HG02798 (cell line): ENCODE results near the gene ARL9.

Experiments used
- ATAC-seq: cut with Tn5 transposase; IDR thresholded peaks from one replicate; pipeline ENCODE4 v1.9.1; 2021; ENCODE audit warnings: mild to moderate bottlenecking; ENCODE audit not compliant: unreplicated experiment, poor library complexity

Gene ARL9

DNA sequence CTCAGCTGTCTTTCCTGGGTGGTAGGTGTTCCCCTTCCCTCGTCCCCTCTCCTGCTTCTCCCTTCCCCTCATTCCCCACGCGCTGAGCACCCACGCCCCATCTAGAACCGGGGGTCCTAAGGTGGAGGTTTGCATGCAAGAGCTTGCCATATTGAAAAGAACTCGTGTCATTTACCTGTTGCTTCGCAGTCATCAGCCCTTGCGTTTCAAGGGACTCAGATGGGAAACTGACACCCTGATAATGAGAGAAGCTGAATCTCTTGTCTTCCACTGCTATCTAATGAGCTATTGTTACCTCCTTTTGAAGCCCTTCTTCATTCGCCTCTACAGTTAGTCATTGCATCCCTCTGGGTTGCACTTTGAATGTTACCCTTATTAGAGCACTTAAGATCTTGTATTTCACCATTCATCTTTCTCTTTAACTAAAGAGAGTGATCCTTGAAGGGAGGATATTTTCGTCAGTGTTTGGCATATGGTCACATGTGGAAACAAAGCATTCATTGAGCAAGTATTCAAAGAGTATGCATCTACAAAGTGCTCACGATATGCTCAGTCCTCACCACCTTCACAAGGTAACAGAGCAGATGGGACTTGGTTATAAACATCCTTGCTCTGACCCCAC, 25.7 kb downstream of the ARL9 start:
- ATAC-seq = no peak

DNA sequence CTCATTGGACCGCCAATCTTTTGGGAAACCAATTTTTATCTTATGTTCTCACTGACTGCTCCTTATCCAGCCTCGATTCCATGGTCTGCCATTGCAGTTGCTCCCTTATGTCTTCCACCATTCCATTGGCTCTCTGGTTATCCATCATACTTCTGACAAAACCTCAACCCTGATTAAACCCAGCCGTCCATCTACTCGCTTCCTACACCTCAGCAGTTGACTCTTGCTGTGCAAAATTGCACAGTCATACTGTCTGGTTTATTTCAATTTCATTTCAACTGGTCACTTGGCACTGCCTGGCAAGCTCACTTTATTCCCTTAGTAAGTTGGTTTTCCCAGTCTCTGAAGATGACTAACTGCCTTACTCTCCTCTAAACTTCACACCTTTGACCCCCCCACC, 26.2 kb downstream of the ARL9 start:
- ATAC-seq = no peak

DNA sequence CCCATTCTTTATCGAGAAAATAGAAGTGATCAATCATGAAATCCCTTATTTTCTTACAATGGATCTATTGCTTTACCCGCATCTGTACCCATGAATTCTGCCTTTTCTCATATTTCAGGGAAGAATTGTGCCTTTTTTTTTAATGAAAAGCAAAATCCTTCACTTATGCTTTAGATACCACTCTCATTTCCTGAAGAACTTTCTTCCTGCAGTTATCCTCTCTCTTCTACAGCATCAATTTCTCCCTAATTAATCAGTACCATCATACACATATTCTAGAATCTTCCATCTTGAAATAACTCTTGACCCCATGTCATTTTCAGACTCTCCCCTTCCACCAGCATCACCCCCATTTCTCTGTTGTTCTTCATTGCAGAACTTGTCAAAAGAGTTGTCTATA, 26.6 kb downstream of the ARL9 start:
- ATAC-seq = no peak

DNA sequence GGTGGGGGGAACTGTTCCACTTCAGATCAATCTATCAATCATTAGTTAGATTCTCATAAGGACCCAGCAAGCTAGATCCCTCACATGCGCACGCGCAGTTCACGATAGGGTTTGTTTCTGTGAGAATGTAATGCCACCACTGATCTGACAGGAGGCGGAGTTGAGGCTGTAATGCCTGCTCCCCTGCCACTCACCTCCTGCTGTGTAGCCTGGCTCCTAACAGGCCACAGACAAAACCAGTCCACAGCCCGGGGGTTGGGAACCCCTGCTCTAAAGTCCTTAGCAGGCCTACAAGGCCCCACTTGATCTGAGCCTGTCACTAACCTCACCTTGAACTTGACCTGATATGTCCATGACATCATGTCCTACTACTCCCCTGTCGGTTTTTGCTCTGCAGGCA, 30.3 kb downstream of the ARL9 start:
- ATAC-seq = no peak

GRCh38 chr4:56537147-56537546, 31.6 kb downstream of the ARL9 start:
- ATAC-seq = no peak

DNA sequence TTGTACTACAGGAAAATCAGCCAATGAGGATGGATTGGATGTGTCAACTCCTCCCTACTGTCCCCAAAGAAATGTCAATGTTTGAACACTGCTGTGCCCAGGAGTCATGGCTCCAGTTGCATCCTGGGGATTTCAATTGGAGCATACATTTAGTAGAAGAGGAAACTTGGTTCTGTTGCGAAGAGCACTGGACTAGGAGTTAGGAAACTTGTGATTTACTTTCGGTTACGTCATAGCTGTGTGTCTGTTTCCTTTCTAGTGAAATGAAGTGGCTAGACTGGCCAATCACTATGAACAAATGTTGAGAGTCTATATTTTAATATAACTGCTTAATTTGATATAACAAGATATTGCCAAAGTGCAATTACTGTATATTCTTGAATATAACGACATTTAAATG, 35.2 kb downstream of the ARL9 start:
- ATAC-seq = no peak

DNA sequence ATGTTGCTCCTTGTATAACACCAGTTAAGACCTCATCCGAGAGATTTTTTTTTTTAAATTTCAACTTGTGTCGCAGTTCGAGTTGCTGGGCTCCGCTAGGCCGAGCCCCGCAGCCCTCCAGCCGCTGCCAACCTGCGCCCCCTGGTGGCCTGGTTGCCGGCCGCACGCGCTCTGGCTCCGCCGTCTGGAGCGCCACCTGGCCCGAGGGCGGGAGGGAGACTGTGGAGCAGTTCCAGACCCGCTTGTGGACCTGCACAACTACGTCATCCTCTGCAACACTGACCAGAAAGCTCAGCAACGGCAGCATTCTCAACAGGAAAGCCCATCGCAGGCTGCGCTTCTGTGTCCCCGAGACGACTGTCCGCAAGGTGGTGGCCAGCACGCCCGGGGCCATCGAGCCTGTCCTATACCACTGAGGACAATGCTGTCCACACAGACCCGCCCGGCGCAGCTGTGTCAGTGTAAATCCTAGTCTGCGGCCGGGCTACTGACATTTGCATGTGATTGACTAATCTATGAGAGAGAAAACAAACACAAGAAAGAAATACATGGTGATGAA, 39.1 kb downstream of the ARL9 start:
- ATAC-seq = peak; percentile 99

DNA sequence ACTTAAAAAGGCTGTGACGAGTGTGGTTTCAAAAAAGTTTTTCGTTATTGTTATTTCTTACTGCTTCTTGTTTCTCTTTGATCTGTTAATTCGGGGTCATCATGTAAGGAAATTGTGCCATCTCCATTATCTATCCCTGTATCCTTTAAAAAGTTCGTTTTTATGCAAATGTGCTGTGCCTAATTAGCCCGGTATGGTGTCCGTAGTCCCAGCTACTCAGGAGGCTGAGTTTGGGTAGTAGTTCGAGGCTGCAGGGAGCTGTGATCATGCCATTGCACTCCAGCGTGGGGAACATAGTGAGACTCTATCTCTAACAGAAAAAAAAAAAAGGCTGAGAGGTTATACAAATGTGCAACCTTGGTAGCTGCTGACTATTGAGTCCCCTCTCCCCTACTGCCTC, 45.1 kb downstream of the ARL9 start:
- ATAC-seq = no peak

- ATAC-seq = no peak
Measured at GRCh38 chr4:56551516-56551915, 45.9 kb downstream of the ARL9 start.

DNA sequence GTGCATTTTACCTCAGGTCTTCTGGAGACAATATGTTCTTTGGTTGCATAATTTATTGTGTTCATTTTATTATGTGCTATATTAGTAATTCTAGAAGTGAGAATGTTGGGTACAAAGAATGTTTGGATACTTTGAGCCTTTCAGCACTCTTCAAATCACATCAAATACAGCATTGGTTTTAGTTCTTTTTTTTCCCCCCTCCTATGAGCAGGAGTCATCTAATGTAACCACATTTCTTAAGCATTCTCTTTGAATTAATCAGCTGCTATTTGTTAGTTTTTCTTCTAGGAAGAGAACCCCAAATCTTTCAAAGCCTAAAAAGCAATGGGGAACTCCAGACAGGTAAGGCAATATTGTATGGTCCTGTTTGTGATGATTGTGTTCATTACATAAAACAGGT, 46.7 kb downstream of the ARL9 start:
- no peak for ATAC-seq

DNA sequence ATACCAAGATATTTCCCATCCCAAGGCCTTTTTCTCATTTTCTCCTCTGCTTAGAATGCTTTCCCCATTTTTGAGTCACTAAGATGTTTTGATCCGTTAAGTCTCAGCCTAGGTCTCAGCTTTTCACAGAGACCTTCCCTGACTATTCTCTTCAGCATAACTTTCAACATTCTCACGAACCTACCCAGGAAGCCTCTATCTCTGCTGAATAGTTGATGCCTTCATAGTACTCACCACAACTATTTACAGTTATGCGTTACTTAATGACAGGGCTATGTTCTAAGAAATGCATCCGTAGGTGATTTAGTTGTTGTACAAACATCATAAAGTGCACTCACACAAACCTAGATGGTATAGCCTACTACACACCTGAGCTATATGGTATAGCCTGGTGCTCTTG, 64.5 kb downstream of the ARL9 start:
- ATAC-seq = no peak
